Activated CD4-positive, alpha-beta T cell treated with anti-CD3 and anti-CD28 coated beads for 36 hours (primary cell): ENCODE measurements around the gene UBE2K. TPM values are rescaled to one million over a fixed set of nuclear protein-coding genes. Genes with fewer than 3 reads are reported as not detected.
"Not testable (repeated sequence)": the region's sequence is repeated elsewhere in the genome, so short reads cannot be mapped to it uniquely, and the experiment has no call there.

Experiments used
- ATAC-seq: fragments of 200-7000 bp; cut with Tn5 transposase; one replicate; pipeline ENCODE4 v1.10.0; 2021; ENCODE audit warnings: mild to moderate bottlenecking, moderate library complexity
- CTCF ChIA-PET: fragments of 350-600 bp; sonication (Branson Sonifier 250); formaldehyde crosslinking; loops from one replicate; lab custom pipeline; 2021; ENCODE audit warnings: antibody characterized with exemption; lab: Charles Lee
- POLR2A ChIA-PET: fragments of 350-600 bp; sonication (Branson Sonifier 250); formaldehyde crosslinking; loops from one replicate; lab custom pipeline; 2021; ENCODE audit warnings: antibody characterized with exemption, inconsistent platforms; lab: Charles Lee
- DNase-seq: peaks from one replicate; pipeline ENCODE4 v3.0.0-alpha.2; 2020
- H3K27ac Mint-ChIP-seq: one replicate; pipeline ENCODE4 v1.8.0; 2021; ENCODE audit warnings: mixed read lengths
- H3K27me3 Mint-ChIP-seq: one replicate; pipeline ENCODE4 v1.8.0; 2021; ENCODE audit warnings: mixed read lengths
- H3K36me3 Mint-ChIP-seq: one replicate; pipeline ENCODE4 v1.8.0; 2021; ENCODE audit warnings: low read depth, mixed read lengths
- H3K4me1 Mint-ChIP-seq: one replicate; pipeline ENCODE4 v1.8.0; 2021; ENCODE audit warnings: mixed read lengths
- H3K4me3 Mint-ChIP-seq: one replicate; pipeline ENCODE4 v1.8.0; 2021; ENCODE audit warnings: mild to moderate bottlenecking, moderate library complexity, mixed read lengths
- H3K9me3 Mint-ChIP-seq: one replicate; pipeline ENCODE4 v1.8.0; 2021; ENCODE audit warnings: low read depth, mixed read lengths
- intact Hi-C, 2 experiments: fragments of 100-400 bp; cut with DNase I in 1 of 2; cut with micrococcal nuclease in 1 of 2; formaldehyde crosslinking; loops; one replicate each; pipeline versions ENCODE4 v1.14.2 to v1.15.1; 2022 to 2024; cut with DNase I, micrococcal nuclease
- total RNA-seq, 2 experiments: library from RNA; stranded (reverse); gene quantifications; one replicate each; pipeline ENCODE4 v1.2.3, GENCODE V29; 2021

The UBE2K gene
- total RNA-seq, 2 experiments from 2014 or later: 87.2 to 122 TPM

GRCh38 chr4:39761005-39761667, 63.2 kb downstream of the UBE2K start:
- H3K4me3 Mint-ChIP-seq: no peak overlapping the region
- H3K27me3 Mint-ChIP-seq: no peaks in the 10 kb centered on the region
- ChIA-PET POLR2A (no interaction called here), CTCF (no interaction called here)
- no peak for DNase-seq
- intact Hi-C loops: no loop called here
- no peak overlapping the region for H3K27ac Mint-ChIP-seq
- no peak for ATAC-seq
- no peaks in the 10 kb centered on the region for H3K4me1 Mint-ChIP-seq
- H3K36me3 Mint-ChIP-seq: peaks cover 36% of the 10 kb centered on the region
- H3K9me3 Mint-ChIP-seq: no peaks in the 10 kb centered on the region

GRCh38 chr4:39763714-39764572, 66.0 kb downstream of the UBE2K start:
- CTCF ChIA-PET: no interaction called here
- no peak overlapping the region for H3K4me3 Mint-ChIP-seq
- intact Hi-C loops: no loop called here
- no peak for ATAC-seq
- POLR2A ChIA-PET: interaction anchor here (0.6 kb wide), 1 partner anchor 548 kb away, joined by 4 read pairs; no protein-coding TSS in a partner anchor
- H3K36me3 Mint-ChIP-seq: peaks cover 26% of the 10 kb centered on the region
- H3K27ac Mint-ChIP-seq: no peak overlapping the region
- no peaks in the 10 kb centered on the region for H3K9me3 Mint-ChIP-seq
- DNase-seq: no peak
- H3K27me3 Mint-ChIP-seq: no peaks in the 10 kb centered on the region
- H3K4me1 Mint-ChIP-seq: no peaks in the 10 kb centered on the region

- ChIA-PET POLR2A (no interaction called here), CTCF (no interaction called here)
- peaks cover 12% of the 10 kb centered on the region for H3K36me3 Mint-ChIP-seq
- no peak overlapping the region for H3K4me3 Mint-ChIP-seq
- ATAC-seq: no peak
- intact Hi-C loops: no loop called here
- no peaks in the 10 kb centered on the region for H3K27me3 Mint-ChIP-seq
- H3K27ac Mint-ChIP-seq: no peak overlapping the region
- H3K9me3 Mint-ChIP-seq: no peaks in the 10 kb centered on the region
- H3K4me1 Mint-ChIP-seq: no peaks in the 10 kb centered on the region
- DNase-seq: no peak
Observed at GRCh38 chr4:39770005-39770404, 72.1 kb downstream of the UBE2K start.

GRCh38 chr4:39770471-39770870, 72.5 kb downstream of the UBE2K start:
- ATAC-seq: no peak
- H3K27ac Mint-ChIP-seq: no peak overlapping the region
- POLR2A ChIA-PET: no interaction called here
- H3K9me3 Mint-ChIP-seq: no peaks in the 10 kb centered on the region
- CTCF ChIA-PET: interaction anchor here (0.7 kb wide), 2 partner anchors 29 to 247 kb away, joined by 3 to 4 read pairs; no protein-coding TSS in a partner anchor
- H3K36me3 Mint-ChIP-seq: peaks cover 15% of the 10 kb centered on the region
- H3K4me1 Mint-ChIP-seq: no peaks in the 10 kb centered on the region
- no peaks in the 10 kb centered on the region for H3K27me3 Mint-ChIP-seq
- H3K4me3 Mint-ChIP-seq: no peak overlapping the region
- intact Hi-C loops: no loop called here
- no peak for DNase-seq

GRCh38 chr4:39770969-39771724, 73.2 kb downstream of the UBE2K start:
- Mint-ChIP-seq H3K9me3 (no peaks in the 10 kb centered on the region), H3K4me3 (no peak overlapping the region), H3K36me3 (peaks cover 16% of the 10 kb centered on the region), H3K4me1 (no peaks in the 10 kb centered on the region), H3K27ac (no peak overlapping the region), H3K27me3 (no peaks in the 10 kb centered on the region)
- ChIA-PET POLR2A (no interaction called here), CTCF (interaction anchor here (0.7 kb wide), 2 partner anchors 30 to 248 kb away, joined by 3 to 4 read pairs; no protein-coding TSS in a partner anchor)
- no peak for DNase-seq
- no peak for ATAC-seq
- intact Hi-C loops: no loop called here

- H3K27me3 Mint-ChIP-seq, H3K9me3 Mint-ChIP-seq, intact Hi-C loops, DNase-seq, ATAC-seq, CTCF ChIA-PET, H3K36me3 Mint-ChIP-seq, POLR2A ChIA-PET, H3K4me1 Mint-ChIP-seq, H3K4me3 Mint-ChIP-seq, H3K27ac Mint-ChIP-seq: not testable (repeated sequence)
Observed at GRCh38 chr4:39781988-39782387, 84.1 kb downstream of the UBE2K start.

GRCh38 chr4:39785083-39785482, 87.1 kb downstream of the UBE2K start:
- no peak for ATAC-seq
- Mint-ChIP-seq H3K4me3 (no peak overlapping the region), H3K27me3 (no peaks in the 10 kb centered on the region), H3K36me3 (no peaks in the 10 kb centered on the region), H3K27ac (no peak overlapping the region), H3K4me1 (no peaks in the 10 kb centered on the region), H3K9me3 (no peaks in the 10 kb centered on the region)
- DNase-seq: no peak
- ChIA-PET POLR2A (no interaction called here), CTCF (no interaction called here)
- intact Hi-C loops: no loop called here

GRCh38 chr4:39786838-39787237, 88.9 kb downstream of the UBE2K start:
- ATAC-seq: no peak

GRCh38 chr4:39792128-39792527, 94.2 kb downstream of the UBE2K start:
- Mint-ChIP-seq H3K27me3 (no peaks in the 10 kb centered on the region), H3K9me3 (no peaks in the 10 kb centered on the region), H3K4me1 (no peaks in the 10 kb centered on the region), H3K4me3 (no peak overlapping the region), H3K27ac (no peak overlapping the region), H3K36me3 (no peaks in the 10 kb centered on the region)
- no peak for ATAC-seq
- CTCF ChIA-PET: no interaction called here
- intact Hi-C loops: no loop called here
- POLR2A ChIA-PET: no interaction called here
- DNase-seq: no peak

More at GRCh38 chr4:39786838-39787237, 88.9 kb downstream of the UBE2K start:
- DNase-seq: no peak
- no peak overlapping the region for H3K27ac Mint-ChIP-seq
- POLR2A ChIA-PET: no interaction called here
- no peaks in the 10 kb centered on the region for H3K27me3 Mint-ChIP-seq
- intact Hi-C loops: no loop called here
- H3K9me3 Mint-ChIP-seq: no peaks in the 10 kb centered on the region
- CTCF ChIA-PET: interaction anchor here (0.6 to 0.7 kb wide), 3 partner anchors 90 to 348 kb away, joined by 3 to 4 read pairs (median 3); no protein-coding TSS in a partner anchor
- H3K4me1 Mint-ChIP-seq: no peaks in the 10 kb centered on the region
- no peak overlapping the region for H3K4me3 Mint-ChIP-seq
- no peaks in the 10 kb centered on the region for H3K36me3 Mint-ChIP-seq

GRCh38 chr4:39792529-39792928, 94.6 kb downstream of the UBE2K start:
- H3K36me3 Mint-ChIP-seq: no peaks in the 10 kb centered on the region
- H3K27me3 Mint-ChIP-seq: no peaks in the 10 kb centered on the region
- ChIA-PET CTCF (no interaction called here), POLR2A (no interaction called here)
- ATAC-seq (no peak), DNase-seq (no peak)
- no peaks in the 10 kb centered on the region for H3K9me3 Mint-ChIP-seq
- no peak overlapping the region for H3K27ac Mint-ChIP-seq
- H3K4me3 Mint-ChIP-seq: no peak overlapping the region
- intact Hi-C loops: no loop called here
- H3K4me1 Mint-ChIP-seq: no peaks in the 10 kb centered on the region

- DNase-seq, H3K36me3 Mint-ChIP-seq, H3K9me3 Mint-ChIP-seq, POLR2A ChIA-PET, H3K4me3 Mint-ChIP-seq, CTCF ChIA-PET, intact Hi-C loops, ATAC-seq, H3K27ac Mint-ChIP-seq, H3K27me3 Mint-ChIP-seq, H3K4me1 Mint-ChIP-seq: not testable (repeated sequence)
Observed at GRCh38 chr4:39792976-39793375, 95.0 kb downstream of the UBE2K start.
